Measurements from ENCODE around the gene ELOVL3.

Gene ELOVL3

GRCh38 chr10:102226542-102226870, 407 bp downstream of the ELOVL3 start:
- DNase-seq (ENCODE audit: low read depth in 2 of 2, low spot score in 1 of 2) = no peak

GRCh38 chr10:102227050-102227449, 951 bp downstream of the ELOVL3 start:
- no peak for DNase-seq (ENCODE audit: low read depth in 2 of 2, low spot score in 1 of 2)

GRCh38 chr10:102229810-102230263, 3.7 kb downstream of the ELOVL3 start:
- DNase-seq (ENCODE audit: low read depth in 2 of 2, low spot score in 1 of 2) = peak; percentile 68 to 69

GRCh38 chr10:102230264-102230860, 4.3 kb downstream of the ELOVL3 start:
- no peak for DNase-seq (ENCODE audit: low read depth in 2 of 2, low spot score in 1 of 2)

- no peak for DNase-seq (ENCODE audit: low read depth in 2 of 2, low spot score in 1 of 2)
Measured at GRCh38 chr10:102230861-102231356, 4.8 kb downstream of the ELOVL3 start.

- DNase-seq (ENCODE audit: low read depth in 2 of 2, low spot score in 1 of 2) = peak in 1 of 2 donors; percentile 31
Measured at GRCh38 chr10:102231357-102232318, 5.5 kb downstream of the ELOVL3 start.

GRCh38 chr10:102233997-102234396, 7.9 kb downstream of the ELOVL3 start:
- no peak for DNase-seq (ENCODE audit: low read depth in 2 of 2, low spot score in 1 of 2)

- DNase-seq (ENCODE audit: low read depth in 2 of 2, low spot score in 1 of 2) = no peak
Measured at GRCh38 chr10:102234888-102235597, 8.9 kb downstream of the ELOVL3 start.

- DNase-seq (ENCODE audit: low read depth in 2 of 2, low spot score in 1 of 2) = no peak
Measured at GRCh38 chr10:102235598-102235920, 9.5 kb downstream of the ELOVL3 start.

GRCh38 chr10:102236006-102236405, 9.9 kb downstream of the ELOVL3 start:
- DNase-seq (ENCODE audit: low read depth in 2 of 2, low spot score in 1 of 2) = no peak

GRCh38 chr10:102237711-102238252, 11.7 kb downstream of the ELOVL3 start:
- DNase-seq (ENCODE audit: low read depth in 2 of 2, low spot score in 1 of 2) = no peak

- no peak for DNase-seq (ENCODE audit: low read depth in 2 of 2, low spot score in 1 of 2)
Measured at GRCh38 chr10:102240467-102241031, 14.4 kb downstream of the ELOVL3 start.

- no peak for DNase-seq (ENCODE audit: low read depth in 2 of 2, low spot score in 1 of 2)
Measured at GRCh38 chr10:102241032-102241443, 14.9 kb downstream of the ELOVL3 start.

- DNase-seq (ENCODE audit: low read depth in 2 of 2, low spot score in 1 of 2) = peak; percentile 78 to 79
Measured at GRCh38 chr10:102241444-102242117, 15.5 kb downstream of the ELOVL3 start, which contains the start of gene PITX3. Gene PITX3 (minus strand): TSS chr10:102241512. CDS start chr10:102232080, 9,432 bp downstream.

- no peak for DNase-seq (ENCODE audit: low read depth in 2 of 2, low spot score in 1 of 2)
Measured at GRCh38 chr10:102242118-102242485, 16.0 kb downstream of the ELOVL3 start.

GRCh38 chr10:102243309-102243708, 17.2 kb downstream of the ELOVL3 start:
- no peak for DNase-seq (ENCODE audit: low read depth in 2 of 2, low spot score in 1 of 2)

- DNase-seq (ENCODE audit: low read depth in 2 of 2, low spot score in 1 of 2) = peak; percentile 65 to 79
Measured at GRCh38 chr10:102245082-102245931, 19.2 kb downstream of the ELOVL3 start, which contains the start of gene GBF1. Gene GBF1 (plus strand): TSS chr10:102245532. CDS start chr10:102258939, 13,407 bp downstream.

GRCh38 chr10:102245932-102246251, 19.8 kb downstream of the ELOVL3 start:
- no peak for DNase-seq (ENCODE audit: low read depth in 2 of 2, low spot score in 1 of 2)

GRCh38 chr10:102246261-102246660, 20.2 kb downstream of the ELOVL3 start:
- DNase-seq (ENCODE audit: low read depth in 2 of 2, low spot score in 1 of 2) = no peak

GRCh38 chr10:102247734-102248133, 21.6 kb downstream of the ELOVL3 start:
- DNase-seq (ENCODE audit: low read depth in 2 of 2, low spot score in 1 of 2) = no peak

Measured in stimulated activated CD8-positive, alpha-beta memory T cell treated with anti-CD3 and anti-CD28 coated beads, Interleukin-4, amount 100 ng/mL, for 4 hours (primary cell).